H1 (cell line): ENCODE results near the gene HS1BP3. TPM values are rescaled to one million over a fixed set of nuclear protein-coding genes. Genes with fewer than 3 reads are reported as not detected.

Experiments
- CTCF ChIA-PET: fragments of 300-600 bp; sonication (Branson Sonifier 250); formaldehyde crosslinking; loops from one replicate; lab custom pipeline; 2021; ENCODE audit not compliant: partially characterized antibody; lab: Charles Lee
- POLR2A ChIA-PET: fragments of 300-600 bp; sonication (Branson Sonifier 250); formaldehyde crosslinking; loops from one replicate; lab custom pipeline; 2021; ENCODE audit warnings: inconsistent platforms; ENCODE audit not compliant: partially characterized antibody; lab: Charles Lee
- DNase-seq, 2 experiments: peaks; one replicate each; pipeline versions ENCODE4 v3.0.0 to v3.0.0-alpha.2; 2010 to 2022; ENCODE audit warnings: low spot score in 2 of 2, low read depth in 1 of 2, mixed read lengths in 1 of 2
- FAIRE-seq: peaks from 2 replicates; lab custom pipeline; 2011; peaks lifted over from hg19 to GRCh38; lab: Jason Lieb, UNC
- H2AFZ ChIP-seq: 2 replicates; pipeline ENCODE4 v1.8.1; 2012; ENCODE audit warnings: low read length, inconsistent platforms
- H2AK5ac ChIP-seq: 2 replicates; pipeline ENCODE4 v1.6.1; 2013; ENCODE audit warnings: low read depth, low read length
- H2BK120ac ChIP-seq: replicated peaks from 2 replicates; pipeline ENCODE3; 2013; ENCODE audit warnings: low read depth, low read length, inconsistent platforms
- H2BK12ac ChIP-seq: 2 replicates; pipeline ENCODE4 v1.6.1; 2013; ENCODE audit warnings: low read depth, low read length
- H2BK15ac ChIP-seq: 2 replicates; pipeline ENCODE4 v1.6.1; 2013; ENCODE audit warnings: low read length
- H2BK20ac ChIP-seq: 2 replicates; pipeline ENCODE4 v1.6.1; 2013; ENCODE audit warnings: low read length
- H2BK5ac ChIP-seq: 2 replicates; pipeline ENCODE4 v1.6.1; 2013; ENCODE audit warnings: low read depth, low read length
- H3K14ac ChIP-seq: 2 replicates; pipeline ENCODE4 v1.6.1; 2013; ENCODE audit warnings: inconsistent platforms; ENCODE audit not compliant: insufficient read length
- H3K18ac ChIP-seq: 2 replicates; pipeline ENCODE4 v1.6.1; 2013; ENCODE audit warnings: low read length; ENCODE audit errors: extremely low read depth
- H3K23ac ChIP-seq: 2 replicates; pipeline ENCODE4 v1.6.1; 2013; ENCODE audit warnings: inconsistent platforms; ENCODE audit not compliant: insufficient read length
- H3K23me2 ChIP-seq: 2 replicates; pipeline ENCODE4 v1.6.1; 2013; ENCODE audit warnings: low read depth, low read length
- H3K27ac ChIP-seq: 2 replicates; pipeline ENCODE4 v1.6.1; 2011; ENCODE audit warnings: low read depth, low read length, inconsistent platforms
- H3K27me3 ChIP-seq, 4 experiments: replicated peaks in 1 of 4; 1 replicate in 1 of 4; 2 replicates in 3 of 4; pipeline versions ENCODE4 v1.6.1 to v1.8.1; 2011 to 2013; ENCODE audit warnings: low read length in 3 of 4, mild to moderate bottlenecking in 3 of 4, inconsistent platforms in 2 of 4, mixed read lengths in 2 of 4, moderate library complexity in 1 of 4; ENCODE audit not compliant: control insufficient read depth in 3 of 4, insufficient read depth in 3 of 4; ENCODE audit errors: extremely low read depth in 1 of 4
- H3K36me3 ChIP-seq, 4 experiments: 2 replicates each; pipeline versions ENCODE4 v1.6.1 to v1.8.1; 2011 to 2013; ENCODE audit warnings: mild to moderate bottlenecking in 4 of 4, low read length in 3 of 4, moderate library complexity in 2 of 4, control low read depth in 1 of 4, inconsistent platforms in 1 of 4; ENCODE audit not compliant: insufficient read depth in 4 of 4, control insufficient read depth in 2 of 4
- H3K4ac ChIP-seq: replicated peaks from 2 replicates; pipeline ENCODE3; 2013; ENCODE audit warnings: low read length, low read depth, mixed read lengths, inconsistent platforms; ENCODE audit not compliant: insufficient read length
- H3K4me1 ChIP-seq, 4 experiments: replicated peaks in 1 of 4; 1 replicate in 1 of 4; 2 replicates in 3 of 4; pipeline versions ENCODE4 v1.6.1 to v1.8.1; 2011 to 2013; ENCODE audit warnings: low read length in 3 of 4, inconsistent platforms in 2 of 4, mixed read lengths in 1 of 4; ENCODE audit not compliant: insufficient read depth in 4 of 4, control insufficient read depth in 3 of 4
- H3K4me2 ChIP-seq, 2 experiments: 2 replicates each; pipeline versions ENCODE4 v1.6.1 to v1.8.1; 2011 to 2013; ENCODE audit warnings: low read depth in 2 of 2, low read length in 2 of 2, control low read depth in 1 of 2, inconsistent platforms in 1 of 2, mild to moderate bottlenecking in 1 of 2; ENCODE audit not compliant: insufficient read depth in 1 of 2
- H3K4me3 ChIP-seq, 4 experiments: fragments of 200-600, 300-600 bp in 1 of 4; sonication (generic), shearing (Covaris generic), sonication (Bioruptor Twin) in 1 of 4; 2 replicates each; pipeline versions ENCODE4 v1.5.1 to v1.8.1; 2011 to 2016; ENCODE audit warnings: low read length in 4 of 4, low read depth in 3 of 4, control low read depth in 2 of 4, inconsistent platforms in 2 of 4, mild to moderate bottlenecking in 2 of 4, mixed read lengths in 1 of 4, moderate library complexity in 1 of 4; ENCODE audit not compliant: insufficient read depth in 2 of 4; ENCODE audit errors: extremely low read depth in 1 of 4
- H3K56ac ChIP-seq: replicated peaks from 2 replicates; pipeline ENCODE3; 2013; ENCODE audit warnings: low read depth, mild to moderate bottlenecking, mixed read lengths, low read length, inconsistent platforms; ENCODE audit not compliant: insufficient read length
- H3K79me1 ChIP-seq: 2 replicates; pipeline ENCODE4 v1.6.1; 2013; ENCODE audit warnings: low read depth, low read length, control low read depth
- H3K79me2 ChIP-seq, 2 experiments: 2 replicates each; pipeline versions ENCODE4 v1.6.1 to v1.8.1; 2012 to 2013; ENCODE audit warnings: low read length in 2 of 2, mild to moderate bottlenecking in 2 of 2, inconsistent platforms in 1 of 2; ENCODE audit not compliant: insufficient read depth in 2 of 2, control insufficient read depth in 1 of 2
- H3K9ac ChIP-seq, 4 experiments: replicated peaks in 1 of 4; 1 replicate in 1 of 4; 2 replicates in 3 of 4; pipeline versions ENCODE4 v1.6.1 to v1.8.1; 2011 to 2013; ENCODE audit warnings: low read depth in 3 of 4, low read length in 3 of 4, control low read depth in 2 of 4, mild to moderate bottlenecking in 2 of 4, moderate library complexity in 2 of 4, inconsistent platforms in 1 of 4; ENCODE audit errors: extremely low read depth in 1 of 4
- H3K9me3 ChIP-seq, 2 experiments: 2 replicates each; pipeline versions ENCODE4 v1.6.1 to v1.8.1; 2012 to 2013; ENCODE audit warnings: mild to moderate bottlenecking in 2 of 2, moderate library complexity in 2 of 2, control low read depth in 1 of 2, inconsistent platforms in 1 of 2, low read depth in 1 of 2, low read length in 1 of 2, mixed read lengths in 1 of 2; ENCODE audit not compliant: insufficient read depth in 2 of 2
- H4K20me1 ChIP-seq, 2 experiments: replicated peaks in 1 of 2; 2 replicates each; pipeline versions ENCODE3 to v1.8.1; 2011 to 2013; ENCODE audit warnings: inconsistent platforms in 2 of 2, low read length in 2 of 2, mild to moderate bottlenecking in 1 of 2; ENCODE audit not compliant: insufficient read depth in 2 of 2, control insufficient read depth in 1 of 2
- H4K5ac ChIP-seq: 2 replicates; pipeline ENCODE4 v1.6.1; 2013; ENCODE audit warnings: low read length, low read depth, mixed read lengths, inconsistent platforms; ENCODE audit not compliant: insufficient read length
- H4K8ac ChIP-seq: 2 replicates; pipeline ENCODE4 v1.8.0; 2013; ENCODE audit warnings: mild to moderate bottlenecking, moderate library complexity, low read length, inconsistent platforms; ENCODE audit not compliant: insufficient read depth; ENCODE audit errors: extremely low read depth
- H4K91ac ChIP-seq: replicated peaks from 2 replicates; pipeline ENCODE3; 2013; ENCODE audit warnings: low read length, mixed read lengths, inconsistent platforms; ENCODE audit not compliant: insufficient read length
- ASH2L ChIP-seq: fragments of 200-600, 300-600 bp; sonication (generic); IDR thresholded peaks from one replicate; pipeline ENCODE4 v1.7.1; 2017; ENCODE audit warnings: low read length
- CBX8 ChIP-seq: fragments of 300-800, 300-1000 bp; sonication (generic); IDR thresholded peaks from 2 replicates; pipeline ENCODE4 v1.7.1; 2016; ENCODE audit warnings: low read depth, low read length, borderline replicate concordance
- CHD2 ChIP-seq: IDR thresholded peaks from 2 replicates; pipeline ENCODE4 v1.6.1; 2012; ENCODE audit warnings: low read length, improper control_type of control experiment
- POU5F1 ChIP-seq: IDR thresholded peaks from 2 replicates; pipeline ENCODE4 v1.6.1; 2011; ENCODE audit warnings: low read depth, mild to moderate bottlenecking, low read length, moderate library complexity
- SP2 ChIP-seq: IDR thresholded peaks from 2 replicates; pipeline ENCODE4 v1.6.1; 2012; ENCODE audit warnings: mild to moderate bottlenecking, low read length, inconsistent platforms
- WGBS, 2 experiments: shearing (Covaris generic) in 1 of 2; methylation state at CpG; one replicate each; pipeline versions ENCODE4 v1.1.6 to v1.1.7; 2013 to 2015; ENCODE audit warnings: low lambda C conversion rate in 2 of 2, mixed read lengths in 2 of 2, inconsistent platforms in 1 of 2, low coverage in 1 of 2, missing lambda C conversion rate in 1 of 2; ENCODE audit not compliant: insufficient replicate concordance in 2 of 2, insufficient coverage in 1 of 2, insufficient read length in 1 of 2; ENCODE audit errors: extremely low coverage in 1 of 2, missing lambda C conversion rate in 1 of 2; 5-methylcytosine and 5-hydroxymethylcytosine counted together
- polyA plus RNA-seq, 7 experiments: library from polyadenylated mRNA; depleted of rRNA in 3 of 7; stranded (reverse) in 5 of 7; unstranded in 2 of 7; fragments of >200 nt in 5 of 7; fragments of 200-250 nt in 2 of 7; gene quantifications; 1 replicate in 5 of 7; 2 replicates in 1 of 7; 4 replicates in 1 of 7; pipeline versions ENCODE4 v1.2.1 to v1.2.3, GENCODE V29; 2011 to 2013; ENCODE audit warnings: missing spikeins in 2 of 7, mixed read lengths in 2 of 7
- total RNA-seq: library from RNA; stranded (reverse); fragmentation: NEBNext Ultra II Directional; extraction: Animal tissue kit (Norgen Biotek cat#: 25700); gene quantifications from 2 replicates; pipeline ENCODE4 v1.2.1, GENCODE V29; 2021
- TF ChIP-seq, protein P1 (sequence below), 3 experiments: IDR thresholded peaks; 1 replicate in 2 of 3; 2 replicates in 1 of 3; pipeline versions ENCODE4 v1.5.1 to v1.6.1; 2011; ENCODE audit warnings: low read length in 3 of 3, mild to moderate bottlenecking in 3 of 3, inconsistent platforms in 2 of 3, low read depth in 1 of 3, moderate library complexity in 1 of 3; ENCODE audit not compliant: insufficient read depth in 1 of 3; ENCODE audit errors: control extremely low read depth in 1 of 3
- TF ChIP-seq, protein P2 (sequence below): IDR thresholded peaks from 2 replicates; pipeline ENCODE4 v1.6.1; 2012; ENCODE audit warnings: low read length, inconsistent platforms

The HS1BP3 gene
- total and polyA plus RNA-seq, 2 of the 8 experiments (the other 6 are each of a cell fraction or from before 2014, with no cell fraction given): 11.1 to 11.3 TPM

DNA sequence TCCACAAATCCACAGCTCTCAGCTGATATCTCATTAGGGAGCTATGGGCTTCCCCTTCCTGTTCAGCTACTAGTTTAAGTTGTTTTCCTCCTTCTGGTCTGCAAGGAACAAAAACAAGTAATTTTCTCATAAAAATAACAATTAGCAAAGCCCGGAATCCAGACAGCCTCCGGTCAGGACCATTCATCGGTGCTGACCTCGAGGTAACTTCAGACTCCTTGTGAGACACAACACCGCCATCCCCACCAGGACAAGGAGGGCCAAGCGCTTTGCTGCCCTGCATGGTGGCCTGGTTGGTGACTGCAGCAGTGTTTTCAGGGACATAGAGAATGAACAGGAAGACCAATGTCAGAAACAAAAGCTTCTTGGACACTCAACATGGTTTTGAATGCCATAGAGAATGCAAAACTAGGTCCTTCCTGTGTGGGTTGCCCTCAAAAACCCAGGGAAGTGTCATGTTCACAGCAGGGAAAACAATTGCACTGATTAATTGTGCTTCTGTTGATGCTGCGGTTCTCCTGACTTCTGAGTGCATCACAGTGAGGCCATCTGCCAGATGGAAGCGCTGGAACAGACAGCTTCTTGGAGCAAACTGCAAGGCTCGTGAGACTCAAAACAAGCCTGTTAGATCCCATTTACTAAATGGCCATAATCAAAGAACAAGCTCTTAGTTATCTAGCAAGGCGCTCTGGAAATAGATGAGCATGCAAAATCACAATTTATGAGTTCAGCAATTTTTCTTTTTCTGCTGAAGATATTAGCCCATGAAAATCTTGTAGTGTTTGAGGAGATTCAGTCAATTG is 77.1 kb downstream of the HS1BP3 start:
- Histone ChIP-seq H3K14ac (no peak overlapping the region), H2BK5ac (no peak overlapping the region), H3K4me1 (no peaks in the 10 kb centered on the region; a peak in 1 of 7 replicates), H2BK120ac (no peak overlapping the region), H3K23ac (no peak overlapping the region), H3K23me2 (no peaks in the 10 kb centered on the region), H3K79me1 (no peaks in the 10 kb centered on the region), H3K4ac (no peak overlapping the region), H4K5ac (no peak overlapping the region), H3K27me3 (no peaks in the 10 kb centered on the region; a peak in 2 of 7 replicates), H4K91ac (no peak overlapping the region), H2AK5ac (no peak overlapping the region), H2BK15ac (no peak overlapping the region), H3K9me3 (no peaks in the 10 kb centered on the region), H3K9ac (no peak overlapping the region), H3K56ac (no peak overlapping the region), H4K20me1 (no peaks in the 10 kb centered on the region), H3K18ac (no peak overlapping the region), H2BK12ac (no peak overlapping the region), H3K4me2 (no peak overlapping the region), H3K4me3 (no peak overlapping the region), H3K79me2 (no peaks in the 10 kb centered on the region), H2AFZ (no peak overlapping the region), H2BK20ac (no peak overlapping the region), H3K27ac (no peak overlapping the region), H3K36me3 (no peaks in the 10 kb centered on the region), H4K8ac (no peak overlapping the region; the same call in 1 of the 2 replicates)
- WGBS, 2 experiments: 93% methylated on average over 10 of the region's 10 CpGs; no CpG with 5 or more reads in 1 of the 2 experiments
- DNase-seq (no peak), FAIRE-seq (no peak)
- POLR2A ChIA-PET: interaction anchor here (1.0 kb wide), 1 partner anchor 23 kb away, joined by 3 read pairs; no protein-coding TSS in a partner anchor
- CTCF ChIA-PET: interaction anchor here (0.9 to 1.8 kb wide), 9 partner anchors 9 to 195 kb away, joined by 3 to 7 read pairs (median 3); partner anchors contain the start of gene RHOB
- TF ChIP-seq ASH2L (no peak), CHD2 (no peak), POU5F1 (no peak), CBX8 (no peak), SP2 (no peak)
- TF ChIP-seq, protein P1, sequence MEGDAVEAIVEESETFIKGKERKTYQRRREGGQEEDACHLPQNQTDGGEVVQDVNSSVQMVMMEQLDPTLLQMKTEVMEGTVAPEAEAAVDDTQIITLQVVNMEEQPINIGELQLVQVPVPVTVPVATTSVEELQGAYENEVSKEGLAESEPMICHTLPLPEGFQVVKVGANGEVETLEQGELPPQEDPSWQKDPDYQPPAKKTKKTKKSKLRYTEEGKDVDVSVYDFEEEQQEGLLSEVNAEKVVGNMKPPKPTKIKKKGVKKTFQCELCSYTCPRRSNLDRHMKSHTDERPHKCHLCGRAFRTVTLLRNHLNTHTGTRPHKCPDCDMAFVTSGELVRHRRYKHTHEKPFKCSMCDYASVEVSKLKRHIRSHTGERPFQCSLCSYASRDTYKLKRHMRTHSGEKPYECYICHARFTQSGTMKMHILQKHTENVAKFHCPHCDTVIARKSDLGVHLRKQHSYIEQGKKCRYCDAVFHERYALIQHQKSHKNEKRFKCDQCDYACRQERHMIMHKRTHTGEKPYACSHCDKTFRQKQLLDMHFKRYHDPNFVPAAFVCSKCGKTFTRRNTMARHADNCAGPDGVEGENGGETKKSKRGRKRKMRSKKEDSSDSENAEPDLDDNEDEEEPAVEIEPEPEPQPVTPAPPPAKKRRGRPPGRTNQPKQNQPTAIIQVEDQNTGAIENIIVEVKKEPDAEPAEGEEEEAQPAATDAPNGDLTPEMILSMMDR (IDR thresholded peaks at IDR 0.05; ENCODE audit: control extremely low read depth in 1 of 3, insufficient read depth in 1 of 3, low read depth in 1 of 3, low read length in 3 of 3): no peak
- TF ChIP-seq, protein P2, sequence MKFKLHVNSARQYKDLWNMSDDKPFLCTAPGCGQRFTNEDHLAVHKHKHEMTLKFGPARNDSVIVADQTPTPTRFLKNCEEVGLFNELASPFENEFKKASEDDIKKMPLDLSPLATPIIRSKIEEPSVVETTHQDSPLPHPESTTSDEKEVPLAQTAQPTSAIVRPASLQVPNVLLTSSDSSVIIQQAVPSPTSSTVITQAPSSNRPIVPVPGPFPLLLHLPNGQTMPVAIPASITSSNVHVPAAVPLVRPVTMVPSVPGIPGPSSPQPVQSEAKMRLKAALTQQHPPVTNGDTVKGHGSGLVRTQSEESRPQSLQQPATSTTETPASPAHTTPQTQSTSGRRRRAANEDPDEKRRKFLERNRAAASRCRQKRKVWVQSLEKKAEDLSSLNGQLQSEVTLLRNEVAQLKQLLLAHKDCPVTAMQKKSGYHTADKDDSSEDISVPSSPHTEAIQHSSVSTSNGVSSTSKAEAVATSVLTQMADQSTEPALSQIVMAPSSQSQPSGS: no peak
